Measurements from ENCODE around the gene SPATA6.
"Not testable (repeated sequence)": the region's sequence is repeated elsewhere in the genome, so short reads cannot be mapped to it uniquely, and the experiment has no call there.

Gene SPATA6

DNA sequence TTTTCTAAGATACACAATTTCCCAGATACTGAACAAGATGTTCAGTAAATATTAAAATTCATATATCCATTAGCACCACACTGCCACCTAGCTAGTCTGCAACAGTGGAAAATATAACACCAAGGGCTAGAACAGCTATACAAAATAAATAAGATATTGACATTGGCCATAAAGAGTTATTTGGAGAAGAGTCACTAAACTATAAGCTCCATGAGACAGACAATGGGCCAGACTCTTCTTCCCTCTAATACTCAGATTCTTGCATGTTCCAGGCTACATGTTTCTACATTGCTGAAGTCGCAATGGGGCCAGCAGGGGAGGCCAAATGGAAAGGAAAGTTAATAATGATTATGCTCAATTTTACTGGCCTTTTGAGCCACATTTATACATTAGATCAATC is 21.5 kb downstream of the SPATA6 start:
- DNase-seq = no peak

GRCh38 chr1:48448932-48449331 is 23.1 kb downstream of the SPATA6 start:
- DNase-seq = no peak

- not testable (repeated sequence) for DNase-seq
These were observed 27.8 kb downstream of the SPATA6 start for GRCh38 chr1:48444186-48444585.

DNA sequence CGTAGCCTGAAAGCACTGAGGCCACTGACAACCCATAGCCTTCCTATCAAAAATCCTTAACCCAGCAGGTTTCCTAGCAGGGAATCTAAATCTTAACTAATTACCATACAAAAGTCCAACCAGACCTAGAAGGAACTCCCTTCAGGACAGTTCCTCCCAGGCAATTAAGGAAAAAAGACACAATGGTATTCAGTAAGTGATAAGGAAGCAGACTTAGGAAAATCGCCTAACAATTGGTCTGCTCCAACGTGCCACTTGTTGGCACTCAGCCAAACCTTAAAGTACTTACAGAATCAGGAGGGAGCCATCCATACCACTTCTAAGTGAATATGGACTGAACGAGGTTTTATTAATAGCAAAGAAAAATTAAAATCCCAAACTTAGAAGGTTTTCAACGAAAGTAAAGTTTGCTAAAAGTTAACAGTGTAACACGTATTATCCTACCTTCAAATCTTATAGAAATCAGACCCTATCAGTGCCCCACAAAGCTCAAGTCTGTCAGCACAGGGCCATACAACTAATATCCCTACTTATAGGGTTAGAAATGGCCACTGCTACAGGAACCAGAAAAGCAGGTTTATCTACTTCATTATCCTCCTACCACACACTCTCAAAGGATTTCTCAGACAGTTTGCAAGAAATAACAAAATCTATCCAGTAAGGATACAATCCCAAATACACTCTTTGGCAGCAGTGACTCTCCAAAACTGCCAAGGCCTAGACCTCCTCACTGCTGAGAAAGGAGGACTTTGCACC is 29.0 kb downstream of the SPATA6 start:
- peak; percentile 86 for DNase-seq

GRCh38 chr1:48440786-48441185 is 31.2 kb downstream of the SPATA6 start:
- DNase-seq = not testable (repeated sequence)

DNA sequence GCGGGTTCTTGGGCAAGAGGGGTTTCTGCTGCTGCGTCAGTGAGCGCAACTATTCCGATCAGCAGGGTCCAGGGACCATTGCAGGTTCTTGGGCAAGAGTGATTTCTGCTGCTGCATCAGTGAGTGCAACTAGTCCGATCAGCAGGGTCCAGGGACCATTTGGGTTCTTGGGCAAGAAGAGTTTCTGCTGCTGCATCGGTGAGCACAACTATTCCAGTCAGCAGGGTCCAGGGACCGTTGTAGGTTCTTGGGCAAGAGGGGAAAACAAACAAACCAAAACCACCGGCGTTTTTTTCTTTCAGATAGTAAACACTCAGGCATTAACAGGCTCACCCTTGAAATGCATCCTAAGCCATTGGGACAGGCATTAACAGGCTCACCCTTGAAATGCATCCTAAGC is 32.6 kb downstream of the SPATA6 start:
- DNase-seq = no peak

DNA sequence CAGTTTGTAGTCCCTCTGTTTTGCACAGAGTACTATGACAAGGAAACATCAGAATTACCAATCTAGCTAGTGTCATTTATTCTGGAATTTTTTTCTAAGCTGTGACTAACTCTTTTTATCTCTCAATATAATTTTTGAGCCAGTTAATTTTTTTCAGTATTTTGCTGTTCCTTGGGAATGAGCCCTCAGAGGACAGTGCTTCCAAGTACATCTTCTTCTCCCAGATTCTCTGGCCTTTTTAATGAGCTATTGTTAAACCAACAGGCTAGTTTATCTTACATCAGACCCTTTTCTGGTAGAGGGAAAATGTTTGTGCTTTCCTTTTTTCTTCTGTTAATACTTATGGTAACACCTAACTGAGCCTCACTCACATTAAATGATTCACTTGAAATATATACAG is 34.6 kb downstream of the SPATA6 start:
- DNase-seq = not testable (repeated sequence)

GRCh38 chr1:48435312-48436002 is 36.5 kb downstream of the SPATA6 start:
- not testable (repeated sequence) for DNase-seq

DNA sequence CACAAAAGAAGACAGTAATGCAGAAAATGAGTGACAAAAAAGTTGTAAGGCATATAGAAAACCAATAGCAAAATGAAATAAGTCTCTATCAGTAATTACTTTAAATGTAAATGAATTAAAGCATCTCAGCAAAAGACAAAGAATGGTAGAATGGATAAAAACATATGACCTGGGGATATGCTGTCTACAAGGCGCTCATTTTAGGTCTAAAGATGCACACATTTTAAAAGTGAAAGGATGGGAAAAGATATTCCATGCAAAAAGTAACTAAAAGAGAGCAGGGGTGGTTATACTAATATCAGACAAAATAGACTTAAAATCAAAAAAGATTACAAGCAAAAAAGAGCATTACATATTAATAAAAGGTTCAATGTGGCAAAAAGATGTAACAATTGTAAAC is 41.2 kb downstream of the SPATA6 start:
- DNase-seq = no peak

GRCh38 chr1:48422009-48422408 is 50.0 kb downstream of the SPATA6 start:
- DNase-seq = no peak

- no peak for DNase-seq
These were observed 53.3 kb downstream of the SPATA6 start for GRCh38 chr1:48418742-48419141.

DNA sequence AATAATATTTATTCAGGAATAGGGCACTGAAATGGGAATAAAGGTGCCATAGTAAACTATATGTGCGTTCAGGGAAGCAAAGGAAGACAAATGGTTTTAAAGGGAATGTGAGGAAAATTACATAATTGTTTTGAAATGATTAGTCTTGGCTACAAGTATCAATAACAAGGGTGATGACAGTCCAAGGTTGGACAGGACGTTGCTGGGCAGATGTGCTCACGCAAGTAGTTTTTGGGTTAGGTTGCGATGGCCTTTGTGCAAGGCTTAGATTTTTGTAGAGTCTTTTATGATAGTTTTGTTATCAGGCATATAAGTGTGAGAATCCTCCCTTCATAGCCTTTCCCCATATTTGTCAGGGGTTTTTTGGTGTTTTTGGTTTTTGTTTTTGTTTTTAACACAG is 57.0 kb downstream of the SPATA6 start:
- no peak for DNase-seq

- DNase-seq = no peak
These were observed 57.7 kb downstream of the SPATA6 start for GRCh38 chr1:48414264-48414663.

GRCh38 chr1:48405940-48406339 is 66.1 kb downstream of the SPATA6 start:
- no peak for DNase-seq

DNA sequence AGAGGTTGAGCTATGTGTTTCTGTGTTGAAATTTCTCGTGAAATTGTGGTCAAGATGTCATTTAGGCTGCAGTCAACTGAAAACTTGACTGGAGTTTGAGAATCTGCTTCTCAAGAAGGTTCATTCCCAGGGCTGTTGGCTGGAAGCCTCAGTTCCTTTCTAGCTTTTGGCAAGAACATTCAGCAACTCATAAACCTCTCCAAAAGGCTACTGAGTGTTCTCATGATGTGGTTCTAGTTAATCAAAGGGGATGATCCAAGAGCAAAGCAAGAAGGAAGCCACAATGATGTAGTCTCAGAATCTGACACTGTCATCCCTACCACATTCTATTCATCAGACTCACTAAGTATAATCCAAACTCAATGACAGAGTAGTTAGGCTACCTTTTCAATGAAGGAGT is 66.6 kb downstream of the SPATA6 start:
- DNase-seq = no peak

- DNase-seq = no peak
These were observed 69.4 kb downstream of the SPATA6 start for GRCh38 chr1:48402599-48402998.

- no peak for DNase-seq
These were observed 75.8 kb downstream of the SPATA6 start for GRCh38 chr1:48396208-48396607.

DNA sequence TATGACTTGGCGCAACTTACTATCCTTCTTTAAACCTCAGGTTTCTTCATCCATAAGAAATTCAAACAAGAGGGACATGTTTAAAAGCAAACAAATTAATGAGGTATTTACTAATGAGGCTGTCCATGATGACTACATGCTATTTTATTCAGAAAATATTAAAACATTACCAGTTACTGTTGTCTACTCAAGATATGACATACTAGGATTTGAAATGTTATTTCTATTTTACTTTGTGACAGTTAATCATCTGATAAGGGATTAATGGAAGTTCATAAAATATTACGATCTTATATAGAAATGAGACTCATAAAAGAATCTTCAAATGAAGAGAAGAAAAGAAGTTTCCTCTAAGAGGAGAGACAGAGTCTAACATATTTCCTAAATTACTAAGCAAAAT is 80.1 kb downstream of the SPATA6 start:
- DNase-seq = no peak

GRCh38 chr1:48387409-48387808 is 84.6 kb downstream of the SPATA6 start:
- no peak for DNase-seq

DNA sequence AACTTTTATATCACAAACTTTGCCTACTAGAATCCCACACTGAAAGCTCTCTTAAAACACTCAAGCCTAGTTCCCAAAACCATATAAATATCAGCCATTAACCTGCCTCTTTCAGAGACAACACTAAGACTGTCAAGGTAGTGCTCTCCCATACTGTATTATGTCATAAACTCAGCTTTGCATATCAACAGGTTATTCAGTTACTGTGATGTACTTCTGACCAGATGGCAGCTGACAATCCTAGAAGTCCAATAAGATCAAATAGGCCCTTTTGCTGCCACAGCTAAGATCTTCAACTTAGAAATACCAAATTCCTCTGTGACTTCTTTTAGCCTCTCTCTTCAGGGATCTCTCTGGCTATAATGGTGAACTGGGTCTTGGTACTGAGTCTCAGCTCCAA is 97.2 kb downstream of the SPATA6 start:
- DNase-seq = no peak

DNA sequence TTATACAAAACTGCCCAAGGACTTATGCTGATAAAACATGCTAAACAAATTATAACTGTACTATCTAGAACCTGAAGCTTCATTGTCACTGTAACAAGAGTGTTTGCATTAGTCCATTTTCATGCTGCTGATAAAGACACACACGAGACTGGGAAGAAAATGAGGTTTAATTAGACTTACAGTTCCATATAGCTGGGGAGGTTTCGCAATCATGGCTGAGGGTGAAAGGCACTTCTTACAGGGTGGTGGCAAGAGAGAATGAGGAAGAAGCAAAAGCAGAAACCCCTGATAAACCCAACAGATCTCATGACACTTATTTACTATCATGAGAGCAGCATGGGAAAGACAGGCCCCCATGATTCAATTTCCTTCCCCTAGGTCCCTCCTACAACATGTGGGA is 100.4 kb downstream of the SPATA6 start:
- DNase-seq = no peak

DNA sequence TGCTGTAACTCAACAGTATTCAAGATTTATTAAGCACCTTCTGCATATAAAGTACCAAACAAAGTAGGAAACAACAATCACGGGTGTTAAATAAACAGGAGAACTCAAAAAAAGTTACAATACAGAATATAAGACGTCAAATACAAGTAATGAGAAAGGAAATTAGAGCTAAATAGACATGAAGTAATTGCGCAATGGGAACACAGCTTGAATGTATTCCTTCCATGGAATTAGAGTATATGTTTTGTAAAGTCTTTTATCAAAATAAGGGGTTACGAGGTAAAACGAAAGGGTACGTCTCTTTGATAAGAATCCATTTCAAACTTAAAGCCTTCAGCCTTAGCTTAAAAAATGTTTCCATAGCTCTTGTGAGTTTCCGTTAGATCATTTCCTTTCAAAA is 109.1 kb downstream of the SPATA6 start:
- no peak for DNase-seq

- DNase-seq = no peak
These were observed 115.1 kb downstream of the SPATA6 start for GRCh38 chr1:48356901-48357300.

DNA sequence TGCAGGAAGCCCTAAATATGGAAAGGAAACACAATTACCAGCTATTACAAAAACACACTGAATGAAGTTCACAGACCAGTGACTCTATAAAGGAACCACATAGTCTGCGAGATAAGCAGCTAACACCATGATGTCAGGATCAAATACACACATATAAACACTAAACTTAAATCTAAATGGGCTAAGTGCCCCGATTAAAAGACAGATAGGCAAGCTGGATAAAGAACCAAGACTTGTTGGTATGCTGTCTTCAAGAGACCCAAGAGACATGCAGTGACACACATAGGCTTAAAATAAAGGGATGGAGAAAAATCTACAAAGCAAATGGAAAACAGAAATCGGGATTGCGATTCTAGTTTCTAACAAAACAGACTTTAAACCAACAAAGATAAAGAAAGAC is 127.6 kb downstream of the SPATA6 start:
- DNase-seq = no peak

- DNase-seq = no peak
These were observed 130.8 kb downstream of the SPATA6 start for GRCh38 chr1:48341221-48341620.

Measured in NCI-H2029 treated with DMSO at 0.1 percent for 48 hours (cell line).